WERI-Rb-1 (cell line): ENCODE measurements around the gene APOBEC2.

Source experiments
- DNase-seq: peaks from one replicate; pipeline ENCODE4 v3.0.0-alpha.2; 2020
- H3K27ac ChIP-seq: fragments of 250-450 bp; sonication (Bioruptor Pico); 2 replicates; pipeline ENCODE4 v1.5.1; 2020; ENCODE audit warnings: mild to moderate bottlenecking, moderate library complexity
- H3K27me3 ChIP-seq: fragments of 250-450 bp; sonication (Bioruptor Pico); 2 replicates; pipeline ENCODE4 v1.5.1; 2021; ENCODE audit warnings: mild to moderate bottlenecking, low read depth, moderate library complexity; ENCODE audit not compliant: insufficient read depth, severe bottlenecking
- H3K36me3 ChIP-seq: fragments of 250-450 bp; sonication (Bioruptor Pico); 2 replicates; pipeline ENCODE4 v1.5.1; 2020; ENCODE audit warnings: mild to moderate bottlenecking, moderate library complexity
- H3K4me3 ChIP-seq: 2 replicates; pipeline ENCODE4 v1.5.1; 2011; ENCODE audit warnings: low read depth, mild to moderate bottlenecking, control low read depth, low read length
- H3K9me3 ChIP-seq: fragments of 250-450 bp; sonication (Bioruptor Pico); 2 replicates; pipeline ENCODE4 v1.5.1; 2021; ENCODE audit warnings: mild to moderate bottlenecking, moderate library complexity; ENCODE audit not compliant: severe bottlenecking
- CTCF ChIP-seq: IDR thresholded peaks from 2 replicates; pipeline ENCODE4 v1.5.1; 2011; ENCODE audit warnings: low read depth, mild to moderate bottlenecking, control low read depth, inconsistent platforms, low read length

Gene APOBEC2

GRCh38 chr6:41045664-41046063 lies 7.3 kb upstream of the APOBEC2 start:
- no peaks in the 10 kb centered on the region for H3K27me3 ChIP-seq
- TF ChIP-seq CTCF: no peak
- H3K9me3 ChIP-seq: no peaks in the 10 kb centered on the region
- no peak for DNase-seq
- no peak overlapping the region for H3K27ac ChIP-seq
- no peaks in the 10 kb centered on the region for H3K36me3 ChIP-seq
- H3K4me3 ChIP-seq: no peak overlapping the region

GRCh38 chr6:41046084-41046483 lies 6.9 kb upstream of the APOBEC2 start:
- no peaks in the 10 kb centered on the region for H3K9me3 ChIP-seq
- H3K36me3 ChIP-seq: no peaks in the 10 kb centered on the region
- no peak for DNase-seq
- H3K27me3 ChIP-seq: no peaks in the 10 kb centered on the region
- no peak for TF ChIP-seq CTCF
- no peak overlapping the region for H3K4me3 ChIP-seq
- no peak overlapping the region for H3K27ac ChIP-seq

GRCh38 chr6:41047306-41047705 lies 5.7 kb upstream of the APOBEC2 start:
- no peak overlapping the region for H3K27ac ChIP-seq
- TF ChIP-seq CTCF: no peak
- DNase-seq: no peak
- H3K4me3 ChIP-seq: no peak overlapping the region
- H3K9me3 ChIP-seq: no peaks in the 10 kb centered on the region
- H3K27me3 ChIP-seq: no peaks in the 10 kb centered on the region
- no peaks in the 10 kb centered on the region for H3K36me3 ChIP-seq

GRCh38 chr6:41047745-41048732 lies 5.0 kb upstream of the APOBEC2 start:
- no peak for TF ChIP-seq CTCF

GRCh38 chr6:41049521-41049920 lies 3.5 kb upstream of the APOBEC2 start:
- Histone ChIP-seq H3K9me3 (no peaks in the 10 kb centered on the region), H3K36me3 (no peaks in the 10 kb centered on the region), H3K27ac (no peak overlapping the region), H3K27me3 (no peaks in the 10 kb centered on the region), H3K4me3 (no peak overlapping the region)
- no peak for DNase-seq
- no peak for TF ChIP-seq CTCF

More at GRCh38 chr6:41047745-41048732, 5.0 kb upstream of the APOBEC2 start:
- no peaks in the 10 kb centered on the region for H3K27me3 ChIP-seq
- H3K36me3 ChIP-seq: no peaks in the 10 kb centered on the region
- H3K4me3 ChIP-seq: no peak overlapping the region
- no peak overlapping the region for H3K27ac ChIP-seq
- H3K9me3 ChIP-seq: no peaks in the 10 kb centered on the region
- DNase-seq: no peak
